ENCODE measurements around the gene HTRA3. TPM values are rescaled to one million over a fixed set of nuclear protein-coding genes. Genes with fewer than 3 reads are reported as not detected.

Gene HTRA3
- total and polyA plus RNA-seq, 7 experiments from 2014 or later = not detected

GRCh38 chr4:8279321-8280157 lies 10.0 kb downstream of the HTRA3 start:
- H3K36me3 Mint-ChIP-seq = no peaks in the 10 kb centered on the region

GRCh38 chr4:8280158-8280875 lies 10.8 kb downstream of the HTRA3 start:
- H3K36me3 Mint-ChIP-seq = no peaks in the 10 kb centered on the region
- intact Hi-C loops (cut with micrococcal nuclease) = no loop called here
- ATAC-seq (no peak), DNase-seq (no peak)
- H3K27me3 Mint-ChIP-seq = peaks cover 0 to 7% (median 0%) of the 10 kb centered on the region in 5 donors
- peaks cover 0 to 6% (median 0%) of the 10 kb centered on the region in 11 donors for H3K9me3 Mint-ChIP-seq
- Histone ChIP-seq H3K4me3 (ENCODE audit: low read length) (no peak overlapping the region), H3K27me3 (ENCODE audit: control insufficient read depth in 2 of 2, insufficient read depth in 2 of 2, low read length in 2 of 2) (no peaks in the 10 kb centered on the region), H3K9me3 (ENCODE audit: control insufficient read depth in 2 of 3, low read length in 3 of 3) (no peaks in the 10 kb centered on the region), H3K4me1 (ENCODE audit: control insufficient read depth in 2 of 2, insufficient read depth in 2 of 2, low read length in 2 of 2) (no peaks in the 10 kb centered on the region), H3K36me3 (ENCODE audit: control insufficient read depth in 2 of 3, insufficient read depth in 3 of 3, low read length in 3 of 3) (no peaks in the 10 kb centered on the region), H3K27ac (ENCODE audit: low read depth, low read length) (no peak overlapping the region)
- no peak overlapping the region for H3K27ac Mint-ChIP-seq
- ChIA-PET POLR2A (no interaction called here), CTCF (interaction anchor here (0.6 kb wide), 1 partner anchor 8 kb away, joined by 3 read pairs; no protein-coding TSS in a partner anchor)
- no peak overlapping the region for H3K4me3 Mint-ChIP-seq
- peaks cover 0 to 7% (median 0%) of the 10 kb centered on the region in 7 donors for H3K4me1 Mint-ChIP-seq

More at GRCh38 chr4:8279321-8280157, 10.0 kb downstream of the HTRA3 start:
- Histone ChIP-seq H3K36me3 (ENCODE audit: control insufficient read depth in 2 of 3, insufficient read depth in 3 of 3, low read length in 3 of 3) (no peaks in the 10 kb centered on the region), H3K4me1 (ENCODE audit: control insufficient read depth in 2 of 2, insufficient read depth in 2 of 2, low read length in 2 of 2) (no peaks in the 10 kb centered on the region), H3K27me3 (ENCODE audit: control insufficient read depth in 2 of 2, insufficient read depth in 2 of 2, low read length in 2 of 2) (no peaks in the 10 kb centered on the region), H3K27ac (ENCODE audit: low read depth, low read length) (no peak overlapping the region), H3K9me3 (ENCODE audit: control insufficient read depth in 2 of 3, low read length in 3 of 3) (no peaks in the 10 kb centered on the region), H3K4me3 (ENCODE audit: low read length) (no peak overlapping the region)
- DNase-seq (no peak), ATAC-seq (no peak)
- H3K27me3 Mint-ChIP-seq = peaks cover 0 to 8% (median 0%) of the 10 kb centered on the region in 5 donors
- ChIA-PET CTCF (no interaction called here), POLR2A (no interaction called here)
- intact Hi-C loops (cut with micrococcal nuclease) = no loop called here
- H3K4me3 Mint-ChIP-seq = no peak overlapping the region
- peak overlapping the region in 2 of 9 donors; percentile 24 to 38 for H3K27ac Mint-ChIP-seq
- H3K9me3 Mint-ChIP-seq = peaks cover 0 to 6% (median 0%) of the 10 kb centered on the region in 11 donors
- peaks cover 0 to 7% (median 0%) of the 10 kb centered on the region in 7 donors for H3K4me1 Mint-ChIP-seq

- Histone ChIP-seq H3K27me3 (ENCODE audit: control insufficient read depth in 2 of 2, insufficient read depth in 2 of 2, low read length in 2 of 2) (no peaks in the 10 kb centered on the region), H3K9me3 (ENCODE audit: control insufficient read depth in 2 of 3, low read length in 3 of 3) (no peaks in the 10 kb centered on the region), H3K36me3 (ENCODE audit: control insufficient read depth in 2 of 3, insufficient read depth in 3 of 3, low read length in 3 of 3) (no peaks in the 10 kb centered on the region), H3K4me3 (ENCODE audit: low read length) (no peak overlapping the region), H3K27ac (ENCODE audit: low read depth, low read length) (no peak overlapping the region), H3K4me1 (ENCODE audit: control insufficient read depth in 2 of 2, insufficient read depth in 2 of 2, low read length in 2 of 2) (no peaks in the 10 kb centered on the region)
- peaks cover 0 to 6% (median 0%) of the 10 kb centered on the region in 11 donors for H3K9me3 Mint-ChIP-seq
- no peak for DNase-seq
- intact Hi-C loops (cut with micrococcal nuclease) = no loop called here
- CTCF ChIA-PET = interaction anchor here (0.6 kb wide), 1 partner anchor 9 kb away, joined by 3 read pairs; no protein-coding TSS in a partner anchor
- no peak overlapping the region for H3K4me3 Mint-ChIP-seq
- peaks cover 0 to 7% (median 0%) of the 10 kb centered on the region in 7 donors for H3K4me1 Mint-ChIP-seq
- H3K27ac Mint-ChIP-seq = no peak overlapping the region
- POLR2A ChIA-PET = no interaction called here
- no peaks in the 10 kb centered on the region for H3K36me3 Mint-ChIP-seq
- ATAC-seq = no peak
- peaks cover 0 to 5% (median 0%) of the 10 kb centered on the region in 5 donors for H3K27me3 Mint-ChIP-seq
These were observed 11.4 kb downstream of the HTRA3 start for GRCh38 chr4:8280876-8281440.

- no peak overlapping the region for H3K27ac ChIP-seq (ENCODE audit: low read depth, low read length)
- no peaks in the 10 kb centered on the region for H3K9me3 ChIP-seq (ENCODE audit: control insufficient read depth in 2 of 3, low read length in 3 of 3)
- Mint-ChIP-seq H3K36me3 (no peaks in the 10 kb centered on the region), H3K4me1 (peaks cover 0 to 7% (median 0%) of the 10 kb centered on the region in 7 donors), H3K9me3 (no peaks in the 10 kb centered on the region), H3K4me3 (no peak overlapping the region), H3K27me3 (no peaks in the 10 kb centered on the region), H3K27ac (no peak overlapping the region)
- no peaks in the 10 kb centered on the region for H3K27me3 ChIP-seq (ENCODE audit: control insufficient read depth in 2 of 2, insufficient read depth in 2 of 2, low read length in 2 of 2)
- no peak for ATAC-seq
- DNase-seq = no peak
- CTCF ChIA-PET = no interaction called here
- H3K4me1 ChIP-seq (ENCODE audit: control insufficient read depth in 2 of 2, insufficient read depth in 2 of 2, low read length in 2 of 2) = no peaks in the 10 kb centered on the region
- no peaks in the 10 kb centered on the region for H3K36me3 ChIP-seq (ENCODE audit: control insufficient read depth in 2 of 3, insufficient read depth in 3 of 3, low read length in 3 of 3)
- no peak overlapping the region for H3K4me3 ChIP-seq (ENCODE audit: low read length)
- POLR2A ChIA-PET = no interaction called here
- intact Hi-C loops (cut with micrococcal nuclease) = no loop called here
These were observed 12.1 kb downstream of the HTRA3 start for GRCh38 chr4:8281519-8282133.

- H3K4me3 ChIP-seq (ENCODE audit: low read length) = no peak overlapping the region
- Mint-ChIP-seq H3K27ac (no peak overlapping the region), H3K36me3 (no peaks in the 10 kb centered on the region), H3K9me3 (no peaks in the 10 kb centered on the region), H3K4me3 (no peak overlapping the region), H3K27me3 (no peaks in the 10 kb centered on the region), H3K4me1 (peaks cover 0 to 7% (median 0%) of the 10 kb centered on the region in 7 donors)
- DNase-seq (no peak), ATAC-seq (no peak)
- H3K9me3 ChIP-seq (ENCODE audit: control insufficient read depth in 2 of 3, low read length in 3 of 3) = no peaks in the 10 kb centered on the region
- no peak overlapping the region for H3K27ac ChIP-seq (ENCODE audit: low read depth, low read length)
- no peaks in the 10 kb centered on the region for H3K27me3 ChIP-seq (ENCODE audit: control insufficient read depth in 2 of 2, insufficient read depth in 2 of 2, low read length in 2 of 2)
- ChIA-PET CTCF (interaction anchor here (0.8 kb wide), 1 partner anchor 12 kb away, joined by 3 read pairs; the partner anchor contains the start of gene HTRA3), POLR2A (no interaction called here)
- no peaks in the 10 kb centered on the region for H3K4me1 ChIP-seq (ENCODE audit: control insufficient read depth in 2 of 2, insufficient read depth in 2 of 2, low read length in 2 of 2)
- intact Hi-C loops (cut with micrococcal nuclease) = no loop called here
- H3K36me3 ChIP-seq (ENCODE audit: control insufficient read depth in 2 of 3, insufficient read depth in 3 of 3, low read length in 3 of 3) = no peaks in the 10 kb centered on the region
These were observed 12.6 kb downstream of the HTRA3 start for GRCh38 chr4:8282134-8282641.

GRCh38 chr4:8282742-8283141 lies 13.2 kb downstream of the HTRA3 start:
- Mint-ChIP-seq H3K36me3 (no peaks in the 10 kb centered on the region), H3K9me3 (no peaks in the 10 kb centered on the region), H3K4me1 (peaks cover 0 to 7% (median 0%) of the 10 kb centered on the region in 7 donors), H3K27ac (peak overlapping the region in 1 of 9 donors; percentile 43), H3K27me3 (no peaks in the 10 kb centered on the region), H3K4me3 (no peak overlapping the region)
- Histone ChIP-seq H3K36me3 (ENCODE audit: control insufficient read depth in 2 of 3, insufficient read depth in 3 of 3, low read length in 3 of 3) (no peaks in the 10 kb centered on the region), H3K27me3 (ENCODE audit: control insufficient read depth in 2 of 2, insufficient read depth in 2 of 2, low read length in 2 of 2) (no peaks in the 10 kb centered on the region), H3K27ac (ENCODE audit: low read depth, low read length) (no peak overlapping the region), H3K9me3 (ENCODE audit: control insufficient read depth in 2 of 3, low read length in 3 of 3) (no peaks in the 10 kb centered on the region), H3K4me3 (ENCODE audit: low read length) (no peak overlapping the region), H3K4me1 (ENCODE audit: control insufficient read depth in 2 of 2, insufficient read depth in 2 of 2, low read length in 2 of 2) (no peaks in the 10 kb centered on the region)
- DNase-seq = no peak
- ChIA-PET POLR2A (no interaction called here), CTCF (interaction anchor here (0.8 kb wide), 1 partner anchor 13 kb away, joined by 3 read pairs; the partner anchor contains the start of gene HTRA3)
- intact Hi-C loops (cut with micrococcal nuclease) = no loop called here
- ATAC-seq = no peak
